Umbilical cord (tissue), 2 donors: ENCODE measurements around the gene PKD1. TPM values are rescaled to one million over a fixed set of nuclear protein-coding genes. Genes with fewer than 3 reads are reported as not detected.

Experiments used
- DNase-seq: peaks from one replicate; pipeline ENCODE4 v3.0.0-alpha.2; 2015; ENCODE audit warnings: low spot score
- total RNA-seq: library from RNA; depleted of rRNA; stranded (reverse); fragments of >200 nt; gene quantifications from one replicate; pipeline ENCODE4 v1.2.3, GENCODE V29; 2014; ENCODE audit warnings: low replicate concordance; ENCODE audit not compliant: insufficient read depth

The PKD1 gene
- total RNA-seq, 1 donor from 2014 or later: 99.9 TPM

- DNase-seq: no peak
Observed at GRCh38 chr16:2170587-2171435, 35.1 kb upstream of the PKD1 start.

GRCh38 chr16:2170080-2170479, 34.4 kb upstream of the PKD1 start:
- DNase-seq: no peak

GRCh38 chr16:2167068-2167638, 31.5 kb upstream of the PKD1 start:
- DNase-seq: no peak

GRCh38 chr16:2166263-2167067, 30.8 kb upstream of the PKD1 start:
- no peak for DNase-seq

- DNase-seq: no peak
Observed at GRCh38 chr16:2165861-2166260, 30.2 kb upstream of the PKD1 start.

GRCh38 chr16:2163211-2163881, 27.6 kb upstream of the PKD1 start:
- DNase-seq: peak; percentile 57

- no peak for DNase-seq
Observed at GRCh38 chr16:2162676-2163118, 27.0 kb upstream of the PKD1 start.

- no peak for DNase-seq
Observed at GRCh38 chr16:2161911-2162310, 26.2 kb upstream of the PKD1 start.

- no peak for DNase-seq
Observed at GRCh38 chr16:2160915-2161551, 25.3 kb upstream of the PKD1 start.

GRCh38 chr16:2159175-2159838, 23.6 kb upstream of the PKD1 start:
- peak; percentile 75 for DNase-seq

GRCh38 chr16:2158262-2158638, 22.6 kb upstream of the PKD1 start:
- no peak for DNase-seq

- no peak for DNase-seq
Observed at GRCh38 chr16:2157480-2158261, 22.0 kb upstream of the PKD1 start.

GRCh38 chr16:2156849-2157224, 21.1 kb upstream of the PKD1 start:
- no peak for DNase-seq

GRCh38 chr16:2155977-2156848, 20.5 kb upstream of the PKD1 start:
- peak; percentile 56 for DNase-seq

GRCh38 chr16:2155091-2155950, 19.6 kb upstream of the PKD1 start, which contains the start of gene TRAF7:
TSS of gene TRAF7 (plus strand) at chr16:2155782. CDS start at chr16:2163921, 8,139 bp downstream.
- peak; percentile 100 for DNase-seq

- DNase-seq: no peak
Observed at GRCh38 chr16:2154533-2155090, 18.9 kb upstream of the PKD1 start.

GRCh38 chr16:2152695-2153506, 17.2 kb upstream of the PKD1 start:
- DNase-seq: no peak
